Lower leg skin (tissue), 3 donors: ENCODE data around the gene MYORG.

ENCODE experiments used
- CTCF ChIP-seq, 3 donors: fragments of 450-650 bp; IDR thresholded peaks; one replicate each; pipeline ENCODE4 v1.5.1; 2016; ENCODE audit warnings: antibody characterized with exemption in 3 of 3, mild to moderate bottlenecking in 3 of 3, moderate library complexity in 2 of 3
- POLR2A ChIP-seq, 2 donors: fragments of 450-650 bp; IDR thresholded peaks; one replicate each; pipeline ENCODE4 v1.6.1; 2016 to 2017; ENCODE audit warnings: antibody characterized with exemption in 2 of 2, mild to moderate bottlenecking in 1 of 2, moderate library complexity in 1 of 2

GRCh38 chr9:34383904-34384303, 7.2 kb upstream of the MYORG start:
- TF ChIP-seq CTCF (IDR thresholded peaks at IDR 0.05) (no peak), POLR2A (IDR thresholded peaks at IDR 0.05) (no peak)
